CD4-positive, alpha-beta T cell treated with Interleukin-6 for 4 hours (primary cell): Measurements from ENCODE around the gene PRKCB.

ENCODE experiments used
- DNase-seq: peaks from one replicate; pipeline ENCODE4 v3.0.0-alpha.2; 2020; ENCODE audit warnings: mixed read lengths

The PRKCB gene

DNA sequence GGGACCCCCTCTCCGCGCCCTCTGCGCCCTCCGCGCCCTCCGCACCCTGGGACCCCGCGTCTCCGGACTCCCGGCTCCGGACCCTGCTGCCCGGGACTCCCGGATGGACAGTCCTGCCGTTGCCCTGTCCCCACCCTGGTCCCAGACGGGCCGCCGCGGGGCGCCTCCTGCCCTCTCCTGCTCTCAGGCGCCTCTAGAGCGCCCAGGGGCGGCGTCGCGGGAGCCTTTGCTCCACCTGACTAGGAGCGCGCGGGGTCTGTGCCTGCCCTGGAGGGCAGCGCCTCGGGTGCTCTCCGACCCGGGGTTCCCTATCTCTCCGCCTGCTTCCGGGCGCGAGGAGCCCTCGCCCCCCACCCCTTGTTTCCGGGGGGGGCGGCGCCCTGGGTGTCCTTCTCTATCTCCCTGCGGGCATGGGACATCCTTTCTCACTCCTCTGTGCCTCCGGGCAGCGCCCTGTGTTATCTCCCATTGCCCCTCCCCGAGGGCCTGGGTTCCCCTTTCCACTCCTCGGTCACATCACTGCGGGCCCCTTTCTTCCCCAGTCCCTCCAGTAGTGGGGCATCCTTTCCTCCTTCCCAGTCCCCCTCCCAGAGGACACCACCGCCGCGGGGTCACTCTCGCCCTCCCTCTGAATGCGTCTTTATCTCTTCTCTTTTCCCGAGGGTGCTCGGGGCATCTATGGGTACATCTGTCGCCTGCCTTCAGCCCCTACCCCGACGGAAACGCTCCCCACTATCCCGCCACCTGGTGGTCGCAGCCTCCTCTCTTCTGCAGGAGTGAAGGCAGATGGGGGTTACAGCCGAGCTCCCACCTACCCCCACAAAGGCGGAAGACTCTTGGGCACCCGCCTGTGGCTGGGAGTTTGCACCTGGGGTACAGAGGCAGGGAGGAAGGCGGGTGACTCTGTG, 875 bp downstream of the PRKCB start:
- peak; percentile 63 for DNase-seq

DNA sequence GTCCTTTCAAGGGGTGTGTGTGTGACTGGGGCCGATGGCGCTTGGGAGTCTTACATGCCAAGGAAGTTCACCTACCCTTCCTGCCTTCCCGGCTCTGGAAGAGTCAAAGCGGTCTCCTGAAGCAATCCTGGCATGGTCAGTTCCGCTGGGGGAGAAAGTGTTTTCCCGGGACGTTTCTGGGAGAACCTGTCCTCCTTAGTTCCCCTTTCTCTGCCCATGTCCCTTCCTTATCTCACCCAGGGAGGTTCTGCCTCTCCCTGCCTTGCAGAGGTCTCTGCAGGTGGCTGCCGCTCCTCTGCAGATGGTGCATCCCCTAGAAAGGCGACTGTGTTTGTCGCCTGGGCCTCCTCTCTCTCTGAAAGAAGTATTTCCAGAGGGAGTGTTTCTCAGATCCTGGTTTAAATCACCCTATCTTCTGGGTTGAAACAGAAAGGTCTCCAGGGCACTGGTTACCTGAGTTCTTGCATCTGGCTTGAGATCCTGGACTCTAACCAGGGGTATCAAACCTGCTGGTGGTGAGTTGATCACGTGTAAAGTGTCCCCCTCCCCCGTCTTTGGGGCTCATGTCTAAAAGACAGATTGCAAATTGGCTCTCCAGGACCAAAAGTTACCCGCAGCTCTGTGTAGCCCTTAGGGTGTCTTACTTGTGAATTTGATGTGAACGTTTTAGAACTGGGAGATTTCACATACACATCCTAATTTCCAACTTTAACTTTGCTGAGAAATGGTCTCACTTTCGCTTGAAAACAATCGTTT, 1.9 kb downstream of the PRKCB start:
- DNase-seq, result no peak

DNA sequence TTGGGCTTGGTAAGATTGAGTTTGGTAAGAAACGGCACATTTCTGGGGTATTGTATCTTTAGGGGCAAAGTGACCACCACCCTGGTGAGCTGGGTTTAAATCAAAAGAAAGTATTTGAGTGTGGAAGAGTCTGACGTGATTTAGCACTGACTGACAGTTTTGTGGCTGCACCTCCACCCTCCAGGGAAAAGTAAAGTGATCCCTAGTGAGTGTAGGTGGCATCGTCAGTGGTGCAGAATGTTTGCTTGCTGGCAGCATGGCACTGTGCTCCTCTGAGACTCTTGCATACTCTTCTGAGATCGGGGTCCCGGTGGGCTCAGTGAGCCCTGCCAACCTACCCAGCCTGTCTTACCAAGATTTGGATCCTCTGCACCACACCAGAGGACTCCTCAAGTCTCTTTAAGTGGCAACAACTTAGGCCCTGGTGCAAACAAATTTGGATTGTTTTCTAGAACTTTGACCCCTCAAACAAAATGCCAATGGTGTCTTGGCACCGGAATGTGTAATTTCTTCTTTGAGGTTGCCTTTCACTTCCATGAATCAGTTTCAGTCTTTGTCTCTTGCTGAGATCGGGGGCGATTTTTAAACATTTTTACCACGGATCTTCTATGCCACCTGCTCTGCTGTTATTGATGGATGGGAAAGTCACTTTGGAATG, 2.8 kb downstream of the PRKCB start:
- no peak for DNase-seq

DNA sequence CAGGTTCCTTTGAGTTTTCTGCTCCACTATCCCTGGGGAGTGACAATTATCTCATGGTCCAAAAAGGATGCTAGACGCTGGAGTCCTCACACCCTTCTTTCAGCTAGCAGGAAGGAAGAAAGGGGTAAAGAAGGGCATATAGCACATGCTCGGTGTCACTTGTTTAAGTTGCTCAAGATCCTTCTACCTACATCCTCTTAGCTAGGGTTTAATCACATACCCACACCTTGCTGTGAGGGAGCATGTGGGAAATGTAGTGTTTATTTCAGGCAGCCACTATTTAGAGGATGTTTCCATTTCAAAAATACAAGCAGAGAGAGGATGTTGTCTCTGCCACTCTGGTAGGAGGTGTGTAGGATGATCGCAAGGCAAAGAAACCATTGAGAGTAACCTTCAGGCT, 4.5 kb downstream of the PRKCB start:
- DNase-seq, result no peak

DNA sequence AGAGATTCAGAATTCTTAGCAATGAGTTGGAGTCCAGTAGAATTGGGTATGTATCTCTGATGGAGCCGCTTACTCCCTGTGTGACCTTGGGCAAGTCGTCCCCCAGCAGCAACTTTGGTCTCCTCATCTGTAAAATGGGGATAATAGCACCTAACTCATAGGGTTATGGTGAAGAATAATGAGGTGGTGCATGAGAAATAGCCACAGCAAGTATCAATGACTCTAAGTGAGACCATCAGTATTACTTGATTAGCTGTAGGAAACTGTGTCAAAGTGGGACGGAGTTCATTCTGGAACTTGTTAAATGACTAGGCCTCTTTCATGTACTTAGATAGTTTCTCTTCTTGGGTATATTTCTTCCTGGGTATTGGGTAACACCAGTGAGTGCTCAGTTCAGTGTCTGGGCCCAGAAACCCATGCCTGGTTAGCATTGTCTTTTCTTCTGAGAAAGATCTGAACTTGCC, 6.4 kb downstream of the PRKCB start:
- no peak for DNase-seq

DNA sequence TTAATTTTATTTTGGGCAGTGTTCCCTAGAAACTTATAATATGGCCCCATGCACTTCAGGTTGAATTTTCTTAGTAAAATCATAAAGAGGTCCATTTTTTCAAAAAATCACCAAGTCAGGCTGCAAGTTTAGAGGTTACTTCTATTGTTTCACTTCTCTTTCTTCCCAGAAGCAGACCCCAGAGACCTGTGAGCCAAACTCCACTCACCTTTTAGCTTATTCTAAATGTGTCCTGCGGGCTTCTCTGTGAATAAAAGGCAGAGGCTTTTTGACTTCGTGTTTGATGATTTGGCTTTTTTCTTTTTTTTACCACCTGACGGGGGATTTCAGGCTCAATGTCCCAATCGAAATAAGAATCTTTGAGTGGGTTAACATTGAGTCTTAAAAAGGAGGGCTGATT, 7.4 kb downstream of the PRKCB start:
- no peak for DNase-seq

DNA sequence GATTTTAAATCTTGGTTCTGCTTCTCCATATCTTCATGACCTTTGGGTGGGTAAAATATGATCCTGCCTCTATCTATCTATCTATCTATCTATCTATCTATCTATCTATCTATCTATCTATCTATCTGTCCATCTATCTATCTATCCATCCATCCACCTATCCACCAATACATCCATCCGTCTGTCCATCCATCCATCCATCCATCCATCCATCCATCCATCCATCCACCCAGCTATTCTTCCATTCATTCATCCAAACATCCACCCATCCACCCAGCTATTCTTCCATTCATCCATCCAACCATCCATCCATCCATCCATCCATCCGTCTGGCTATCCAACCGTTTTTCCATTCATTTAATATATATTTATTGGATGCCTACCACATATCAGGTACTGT, 11.5 kb downstream of the PRKCB start:
- no peak for DNase-seq

DNA sequence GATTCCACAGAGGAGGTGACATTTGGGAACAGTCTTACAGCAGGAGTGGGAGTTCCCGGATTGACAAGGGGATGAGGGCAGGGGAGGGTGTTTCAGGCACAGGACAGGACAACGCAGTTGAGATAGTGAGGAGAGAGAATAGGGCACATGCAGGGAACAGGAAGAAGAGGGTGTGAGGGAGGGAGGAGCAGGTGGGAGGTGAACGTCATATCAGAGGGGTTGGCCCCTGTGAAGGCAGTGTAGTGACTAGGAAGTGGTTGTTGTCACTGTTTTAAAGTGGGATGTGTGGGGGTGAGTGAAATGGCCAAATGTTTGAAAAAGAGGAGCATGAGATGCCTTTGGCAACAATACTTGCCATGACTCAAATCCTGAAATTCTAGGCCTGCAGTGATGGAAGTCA, 12.2 kb downstream of the PRKCB start:
- peak; percentile 65 for DNase-seq

DNA sequence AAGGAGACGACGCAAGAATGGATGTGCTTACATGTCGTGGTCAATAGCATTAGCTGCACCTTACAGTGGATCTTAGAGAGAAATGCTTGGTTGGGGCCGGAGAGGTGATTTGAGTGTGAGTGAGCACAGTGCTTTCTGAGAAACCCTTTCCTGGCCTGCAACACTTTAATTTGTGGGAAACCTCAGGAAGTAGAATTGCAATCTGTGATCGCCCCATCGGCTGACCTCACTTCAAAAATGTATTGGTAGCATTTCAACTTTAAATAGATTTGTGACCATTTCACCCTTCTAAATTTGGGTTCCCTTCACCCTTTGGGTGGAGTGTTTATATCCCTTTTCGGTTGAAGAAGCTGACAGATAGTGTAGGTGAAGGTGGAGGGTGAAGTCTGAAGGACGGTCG, 13.2 kb downstream of the PRKCB start:
- no peak for DNase-seq

DNA sequence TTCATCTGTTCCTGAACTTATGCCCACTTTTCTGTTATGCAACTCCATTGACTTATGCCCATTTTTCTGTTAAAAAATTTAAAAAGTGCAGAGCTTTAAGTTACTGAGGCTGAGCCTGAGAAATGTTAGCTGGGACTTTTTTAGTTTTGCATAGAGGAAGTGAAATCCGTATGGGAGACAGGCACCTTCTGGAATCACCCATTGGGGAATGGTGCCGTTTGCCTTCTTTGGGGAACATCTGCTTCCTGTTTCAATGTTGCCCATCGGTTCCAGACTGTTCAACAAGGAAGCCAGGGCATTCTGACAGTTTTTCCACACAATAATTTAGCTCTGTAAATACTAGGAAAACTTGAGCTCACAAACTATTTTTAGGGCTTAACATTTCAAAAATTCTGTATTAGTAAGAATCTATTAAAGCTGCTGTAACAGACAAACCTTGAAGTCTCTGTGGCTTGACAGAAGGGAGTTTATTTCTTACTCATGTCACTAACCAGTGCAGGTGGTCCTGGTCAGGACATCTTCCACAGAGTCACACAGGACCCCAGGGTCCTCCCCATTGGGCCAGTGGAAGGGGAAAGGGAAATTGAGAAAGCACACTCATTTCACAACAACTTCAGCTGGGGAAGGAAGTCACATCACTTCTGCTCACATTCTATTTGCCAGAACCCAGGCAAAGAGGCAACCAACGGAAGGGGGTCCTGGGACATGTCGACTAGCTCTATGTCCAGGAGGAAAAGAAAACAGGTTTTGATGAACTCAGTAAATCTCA, 17.2 kb downstream of the PRKCB start:
- no peak for DNase-seq

DNA sequence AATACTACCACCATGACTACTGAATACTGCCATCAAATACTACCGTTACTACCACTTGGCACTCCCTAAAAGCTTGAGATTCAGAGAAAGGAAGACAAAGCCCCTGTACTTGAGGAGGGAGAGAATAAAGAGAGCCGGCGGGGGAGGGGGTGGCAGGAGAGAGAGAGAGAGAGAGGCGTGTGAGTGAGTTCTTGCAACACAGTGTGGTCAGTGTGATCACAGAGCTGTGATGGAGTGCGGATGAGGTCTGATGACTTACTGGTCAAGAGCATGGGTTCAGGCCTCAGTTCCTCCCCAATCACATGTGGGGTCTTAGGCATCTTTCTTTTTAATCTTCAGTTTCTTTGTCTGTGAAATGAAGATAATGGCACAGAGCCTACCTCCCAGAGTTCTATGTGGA, 19.2 kb downstream of the PRKCB start:
- no peak for DNase-seq

DNA sequence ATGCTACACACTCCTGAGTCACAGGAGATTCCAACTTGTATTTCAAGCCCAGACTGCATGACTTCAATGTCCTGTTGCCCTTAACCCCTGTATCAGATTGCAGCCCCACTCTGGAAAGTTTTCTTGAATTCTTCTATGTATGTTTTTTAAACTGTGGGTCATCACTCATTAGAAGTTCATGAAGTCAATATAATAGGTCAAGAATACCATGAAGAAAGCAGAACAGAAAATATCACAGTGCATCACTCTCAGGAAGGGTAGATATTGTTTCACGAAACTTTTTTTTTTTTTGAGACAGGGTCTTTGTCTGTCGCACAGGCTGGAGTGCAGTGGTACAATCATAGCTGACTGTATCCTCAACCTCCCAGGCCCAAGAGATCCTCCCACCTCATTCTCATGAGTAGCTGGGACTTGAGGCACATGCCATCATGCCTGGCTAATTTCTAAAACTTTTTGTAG, 20.5 kb downstream of the PRKCB start:
- DNase-seq, result no peak

DNA sequence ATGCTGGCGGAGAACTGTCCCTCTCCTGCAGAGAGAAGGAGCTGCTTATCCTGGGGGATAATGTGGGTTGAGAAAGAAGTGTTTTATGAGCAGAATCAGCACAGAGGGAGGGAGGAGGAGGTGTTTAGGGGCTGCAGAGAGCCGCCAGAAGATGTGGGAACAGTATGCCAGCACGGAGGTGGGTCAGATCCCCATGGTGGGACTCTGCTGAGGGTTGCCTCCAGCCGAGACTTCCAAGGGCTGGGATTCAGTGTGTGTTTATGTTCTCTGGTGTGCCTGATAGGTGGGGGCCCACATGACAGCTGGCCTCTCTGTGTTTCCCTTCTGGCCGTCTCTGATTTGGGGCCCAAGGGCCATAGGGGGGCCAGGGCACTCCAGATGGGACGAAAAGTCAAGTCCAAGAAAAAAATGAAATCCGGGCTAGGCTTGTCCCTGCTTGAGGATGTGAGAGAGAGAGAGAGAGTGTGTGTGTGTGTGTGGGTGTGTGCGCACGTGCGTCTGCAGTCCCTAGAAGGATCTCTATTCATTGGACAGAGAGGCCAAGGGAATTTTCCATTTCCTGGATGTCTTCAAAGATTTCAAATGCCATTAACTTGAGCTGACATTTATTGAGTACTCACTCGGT, 21.6 kb downstream of the PRKCB start:
- DNase-seq, result no peak

DNA sequence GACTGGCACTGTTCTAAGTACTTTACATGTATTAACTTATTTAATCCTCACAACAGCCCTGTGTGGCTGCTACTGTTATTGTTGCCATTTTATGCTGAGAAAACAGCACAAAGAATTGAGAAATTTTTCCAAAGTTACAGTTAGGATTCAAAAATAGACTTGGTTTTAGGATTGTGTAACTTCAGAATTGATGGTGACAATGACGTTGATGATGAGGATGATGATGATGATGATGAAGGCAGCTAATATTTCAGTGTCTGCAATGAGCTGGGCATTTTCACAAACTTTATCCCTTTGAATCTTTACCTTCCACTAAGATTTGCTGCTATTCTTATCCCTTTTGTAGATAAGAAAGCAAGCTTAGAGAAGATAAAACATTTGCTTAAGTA, 22.1 kb downstream of the PRKCB start:
- no peak for DNase-seq

DNA sequence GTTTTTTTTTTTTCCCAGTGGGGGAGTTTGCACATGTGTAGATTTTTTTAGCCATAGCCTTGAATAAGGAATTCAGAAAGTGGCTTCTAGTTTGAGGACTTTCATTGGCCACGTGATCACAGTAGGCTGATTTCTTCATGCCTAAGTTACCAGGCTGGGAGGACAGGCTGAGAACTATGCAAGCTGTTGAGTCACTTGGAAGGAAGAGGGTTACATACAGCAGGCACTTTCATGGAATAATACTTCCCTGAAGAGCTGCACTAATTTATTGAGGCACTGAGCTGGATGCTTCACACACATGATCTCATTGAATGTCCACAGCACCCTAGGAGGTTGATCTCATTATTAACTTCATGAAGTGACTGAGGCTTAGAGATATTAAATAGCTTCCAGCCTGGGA, 22.8 kb downstream of the PRKCB start:
- no peak for DNase-seq

DNA sequence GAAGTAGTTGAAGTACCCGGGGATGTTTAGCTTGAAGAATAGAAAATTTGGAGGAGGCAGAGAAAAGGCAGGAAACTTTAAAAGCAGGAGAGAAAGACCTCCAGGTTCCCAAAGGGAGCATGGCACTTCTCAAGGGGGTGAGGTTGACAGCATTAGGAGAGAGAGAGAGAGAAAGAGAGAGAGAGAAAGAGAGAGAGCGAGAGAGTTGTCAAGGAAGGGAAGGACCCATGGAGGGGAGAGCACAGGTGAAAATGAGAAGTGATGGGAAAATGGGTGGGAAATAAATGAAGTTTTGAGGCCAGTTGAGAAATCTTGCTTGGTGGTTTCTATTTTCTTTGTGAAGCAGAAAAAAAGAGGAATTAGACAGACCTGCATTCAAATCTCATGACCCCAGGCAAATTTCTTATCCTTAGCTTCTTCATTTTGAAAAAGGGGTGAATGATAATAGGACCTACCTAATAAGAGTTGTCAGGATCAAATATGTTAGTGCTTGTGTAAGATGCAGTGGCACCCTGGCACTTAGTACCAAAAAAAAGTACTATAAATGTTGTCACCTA, 24.0 kb downstream of the PRKCB start:
- DNase-seq, result no peak

DNA sequence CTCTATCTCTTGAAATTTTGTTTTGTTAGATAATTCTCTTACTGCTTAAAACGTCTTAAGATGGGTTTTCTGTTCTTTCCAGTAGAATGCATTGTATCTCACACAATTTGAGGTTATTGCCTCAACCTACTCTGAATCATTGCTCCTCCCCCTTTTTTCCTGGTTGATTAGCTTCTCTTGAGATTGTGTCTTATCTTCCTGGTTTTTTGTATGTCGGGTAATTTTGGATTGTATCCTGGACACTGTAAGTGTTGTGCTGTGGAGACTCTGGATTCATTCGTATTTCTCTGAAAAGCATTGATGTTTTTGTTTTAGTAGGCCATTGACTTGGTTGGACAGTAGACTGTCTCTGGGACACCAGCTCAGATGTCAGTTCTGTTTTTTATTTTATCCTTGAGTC, 26.1 kb downstream of the PRKCB start:
- DNase-seq, result no peak

DNA sequence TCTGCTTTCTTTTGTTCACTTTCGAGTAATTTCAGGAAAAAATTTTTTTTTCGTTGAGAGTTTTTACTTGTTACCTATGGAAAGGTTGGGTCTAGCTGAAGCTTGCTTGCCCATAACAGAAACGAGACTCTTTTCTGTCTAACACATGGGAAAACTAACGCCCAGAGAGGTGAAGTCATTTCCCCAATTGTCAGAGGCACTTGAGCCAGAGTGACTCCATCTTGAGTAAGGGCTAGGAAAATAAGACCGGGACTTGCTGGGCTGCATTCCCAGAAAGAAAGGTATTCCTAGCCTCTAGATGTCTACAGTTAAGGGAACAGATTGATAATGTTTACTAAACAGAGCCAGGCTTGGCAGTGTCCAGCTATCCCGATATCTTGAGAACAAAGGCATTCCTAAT, 26.8 kb downstream of the PRKCB start:
- no peak for DNase-seq

DNA sequence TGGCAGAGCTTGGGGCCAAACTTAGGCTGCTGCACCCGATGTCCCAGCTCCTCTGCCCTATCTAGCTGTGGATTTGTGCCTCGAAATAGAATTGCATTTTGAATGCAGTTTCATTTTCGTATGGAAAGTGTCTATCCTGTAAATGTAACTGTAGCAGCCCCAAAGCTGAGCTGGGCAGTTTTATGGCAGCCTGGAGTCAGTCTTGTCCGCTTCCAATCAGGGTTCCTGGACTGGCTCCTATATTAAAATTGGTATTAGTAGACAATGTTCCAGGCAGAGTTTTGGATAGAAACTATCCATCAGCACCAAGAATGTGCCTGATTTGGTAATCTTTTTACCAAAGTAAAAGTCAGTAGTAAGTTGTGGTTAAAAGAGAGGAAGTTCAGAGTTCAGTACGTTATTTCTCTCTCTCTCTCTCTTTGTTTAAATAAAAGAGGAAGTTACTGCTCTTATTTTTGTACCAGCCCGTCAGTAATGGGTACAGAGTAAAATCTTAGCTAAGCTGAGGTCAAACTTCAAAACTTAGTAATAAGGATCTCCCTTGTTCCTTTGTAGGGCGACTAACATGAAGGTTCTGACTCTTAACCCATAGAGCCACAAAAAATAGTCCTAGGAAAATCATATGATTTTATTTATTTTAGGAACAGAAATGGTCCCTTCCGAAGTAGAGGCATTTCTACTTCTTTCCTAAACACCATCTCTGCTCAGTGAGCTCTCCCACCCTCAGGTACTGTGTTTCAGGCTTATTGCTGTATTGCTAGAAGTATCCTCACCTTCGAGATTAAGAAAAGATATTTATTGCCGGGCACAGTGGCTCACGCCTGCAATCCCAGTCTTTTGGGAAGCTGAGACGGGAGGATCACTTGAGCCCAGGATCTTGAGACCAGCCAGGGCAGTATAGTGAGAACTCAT, 28.0 kb downstream of the PRKCB start:
- peak; percentile 16 for DNase-seq

DNA sequence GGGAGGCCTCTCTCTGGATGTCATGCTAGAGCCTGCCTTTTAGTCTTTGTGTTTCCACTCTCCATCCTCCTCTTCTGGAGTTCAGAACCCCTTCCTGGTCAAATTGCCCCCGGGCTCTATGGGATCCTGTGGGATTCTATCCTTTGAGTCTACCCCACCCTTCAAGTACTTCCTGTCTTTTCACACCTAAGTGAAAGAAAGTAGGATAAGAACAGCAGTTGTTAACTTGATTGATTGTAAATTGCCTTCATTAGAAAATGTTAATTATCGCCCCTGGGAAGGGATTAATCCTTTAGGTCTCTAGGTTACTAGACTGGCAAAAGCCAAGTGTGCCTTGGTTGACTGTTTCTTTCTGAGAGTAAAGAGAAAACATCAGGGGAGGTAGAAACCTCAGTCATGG, 30.1 kb downstream of the PRKCB start:
- DNase-seq, result no peak

DNA sequence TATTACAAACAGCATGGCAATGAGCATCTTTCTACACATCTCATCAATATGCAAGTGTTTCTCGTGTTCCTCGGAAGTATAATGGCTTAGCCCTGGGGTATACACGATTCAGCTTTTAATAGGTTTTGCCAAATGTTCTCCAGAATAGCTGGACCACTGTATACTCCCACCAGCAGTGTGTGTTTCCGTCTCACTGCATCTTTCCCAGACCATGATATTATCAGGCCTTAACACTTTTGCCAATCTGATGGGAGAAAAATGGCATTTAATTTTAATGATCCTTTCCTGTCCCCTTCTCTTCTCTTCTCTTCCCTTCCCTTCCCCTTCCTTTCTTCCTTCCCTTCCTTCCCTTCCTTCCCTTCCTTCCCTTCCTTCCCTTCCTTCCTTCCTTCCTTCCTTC, 30.8 kb downstream of the PRKCB start:
- no peak for DNase-seq
